HepG2 (cell line): ENCODE measurements around the gene SNX9. TPM values are rescaled to one million over a fixed set of nuclear protein-coding genes. Genes with fewer than 3 reads are reported as not detected.

Source experiments
- AFF4 ChIP-seq: sonication (generic); formaldehyde crosslinking; IDR thresholded peaks from 2 replicates; pipeline ENCODE4 v1.4.0; 2020; ENCODE audit warnings: missing genetic modification reagents
- AGO2 ChIP-seq: fragments of 200-400 bp; formaldehyde crosslinking; optimal IDR thresholded peaks from 2 replicates; pipeline ENCODE3; 2017; ENCODE audit warnings: mild to moderate bottlenecking, low read depth, low read length, moderate library complexity
- ARNT2 ChIP-seq: sonication (generic); formaldehyde crosslinking; IDR thresholded peaks from 2 replicates; pipeline ENCODE4 v1.8.0; 2022; ENCODE audit warnings: mild to moderate bottlenecking, low read depth, missing genetic modification reagents, moderate library complexity
- ATF2 ChIP-seq: sonication (generic); formaldehyde crosslinking; IDR thresholded peaks from 2 replicates; pipeline ENCODE4 v1.4.0; 2020; ENCODE audit warnings: missing genetic modification reagents
- BATF2 ChIP-seq: sonication (generic); formaldehyde crosslinking; IDR thresholded peaks from 2 replicates; pipeline ENCODE4 v1.8.0; 2022; ENCODE audit warnings: mild to moderate bottlenecking, missing genetic modification reagents, moderate library complexity
- FOXA1 ChIP-seq, 2 experiments: fragments of 450-650 bp in 1 of 2; sonication (generic) in 1 of 2; formaldehyde crosslinking in 1 of 2; IDR thresholded peaks; 2 replicates each; pipeline versions ENCODE4 v1.4.0 to v1.6.1; 2016 to 2020; ENCODE audit warnings: missing genetic modification reagents in 1 of 2
- JUNB ChIP-seq: sonication (generic); formaldehyde crosslinking; IDR thresholded peaks from 2 replicates; pipeline ENCODE4 v1.8.0; 2022; ENCODE audit warnings: missing genetic modification reagents, mild to moderate bottlenecking, borderline replicate concordance
- KLF6 ChIP-seq: IDR thresholded peaks from 2 replicates; pipeline ENCODE4 v1.8.0; 2016; ENCODE audit warnings: missing biosample characterization, missing genetic modification reagents
- SOX6 ChIP-seq, 2 experiments: fragments of 450-650 bp in 1 of 2; sonication (generic) in 1 of 2; formaldehyde crosslinking in 1 of 2; IDR thresholded peaks; 2 replicates each; pipeline versions ENCODE4 v1.4.0 to v1.6.1; 2017 to 2020; ENCODE audit warnings: antibody characterized with exemption in 1 of 2, mild to moderate bottlenecking in 1 of 2, missing genetic modification reagents in 1 of 2
- SRSF4 ChIP-seq: fragments of 200-400 bp; formaldehyde crosslinking; IDR thresholded peaks from one replicate; pipeline ENCODE4 v1.6.1; 2018; ENCODE audit warnings: mild to moderate bottlenecking, low read depth, low read length, moderate library complexity; ENCODE audit not compliant: poor library complexity, severe bottlenecking
- SRSF9 ChIP-seq: fragments of 200-400 bp; formaldehyde crosslinking; IDR thresholded peaks from 2 replicates; pipeline ENCODE4 v1.6.1; 2018; ENCODE audit warnings: borderline replicate concordance, mild to moderate bottlenecking, low read depth, low read length; ENCODE audit not compliant: insufficient read depth, poor library complexity, severe bottlenecking
- ZBED4 ChIP-seq: sonication (generic); formaldehyde crosslinking; IDR thresholded peaks from 2 replicates; pipeline ENCODE4 v1.4.0; 2020; ENCODE audit warnings: missing genetic modification reagents, borderline replicate concordance
- ZNF333 ChIP-seq: sonication (generic); formaldehyde crosslinking; IDR thresholded peaks from 2 replicates; pipeline ENCODE4 v1.4.0; 2020; ENCODE audit warnings: mild to moderate bottlenecking, missing genetic modification reagents, borderline replicate concordance
- ZNF562 ChIP-seq: sonication (generic); formaldehyde crosslinking; IDR thresholded peaks from 2 replicates; pipeline ENCODE4 v1.8.0; 2022; ENCODE audit warnings: missing genetic modification reagents, borderline replicate concordance
- ZNF670 ChIP-seq: sonication (generic); formaldehyde crosslinking; IDR thresholded peaks from 2 replicates; pipeline ENCODE4 v1.8.0; 2022; ENCODE audit warnings: mild to moderate bottlenecking, missing genetic modification reagents, borderline replicate concordance
- ZNF768 ChIP-seq: sonication (generic); formaldehyde crosslinking; IDR thresholded peaks from 2 replicates; pipeline ENCODE4 v1.4.0; 2020; ENCODE audit warnings: missing genetic modification reagents
- ZNF883 ChIP-seq: sonication (generic); formaldehyde crosslinking; IDR thresholded peaks from 2 replicates; pipeline ENCODE4 v1.5.1; 2020; ENCODE audit warnings: mild to moderate bottlenecking, missing genetic modification reagents; ENCODE audit errors: not compliant biosample characterization
- polyA plus RNA-seq, 8 experiments: library from polyadenylated mRNA; depleted of rRNA in 3 of 8; stranded (reverse) in 7 of 8; unstranded in 1 of 8; fragments of >200 nt; fragmentation: Illumina TruSeq in 4 of 8; extraction: Trizol in 4 of 8; gene quantifications; 2 replicates each; pipeline versions ENCODE4 v1.2.1 to v1.2.3, GENCODE V29; 2011 to 2016; ENCODE audit warnings: low read depth in 4 of 8, missing spikeins in 1 of 8, mixed read lengths in 1 of 8; ENCODE audit not compliant: insufficient read depth in 1 of 8
- total RNA-seq, 5 experiments: library from RNA; depleted of rRNA; stranded (reverse); fragments of >200 nt; fragmentation: Illumina TruSeq; extraction: Trizol; gene quantifications; 2 replicates each; pipeline ENCODE4 v1.2.3, GENCODE V29; 2016; ENCODE audit warnings: low read depth in 1 of 5

SNX9 gene
- total and polyA plus RNA-seq, 2 of the 13 experiments (the other 11 are each of a cell fraction or from before 2014, with no cell fraction given), result 21.9 to 36.0 TPM

- TF ChIP-seq ZNF670 (CRISPR knock-in tag) (peak; percentile 95), KLF6 (peak; percentile 84), BATF2 (CRISPR knock-in tag) (peak; percentile 68), ZNF768 (CRISPR knock-in tag) (peak; percentile 49), SRSF4 (no peak), ZBED4 (CRISPR knock-in tag) (peak; percentile 69; the same call in 1 of the 2 replicates), ZNF333 (no peak), JUNB (CRISPR knock-in tag) (peak; percentile 73; the same call in 1 of the 2 replicates), ATF2 (CRISPR knock-in tag) (no peak; the same call in none of the 2 replicates), ARNT2 (CRISPR knock-in tag) (peak; percentile 59; the same call in 1 of the 2 replicates), AGO2 (no peak), SRSF9 (no peak), SOX6 (IDR thresholded peaks at IDR 0.05) (no peak), SOX6 (CRISPR knock-in tag; IDR thresholded peaks at IDR 0.05) (peak; percentile 99), ZNF883 (CRISPR knock-in tag) (no peak), AFF4 (CRISPR knock-in tag) (0 out of 2 replicates have a peak, but pooled peaks have one; percentile 51), ZNF562 (CRISPR knock-in tag) (0 out of 2 replicates have a peak, but pooled peaks have one; percentile 45), FOXA1 (IDR thresholded peaks at IDR 0.05) (peak; percentile 93), FOXA1 (CRISPR knock-in tag; IDR thresholded peaks at IDR 0.05) (peak; percentile 99)
These were observed 162.5 kb downstream of the SNX9 start (continued) for GRCh38 chr6:157985378-157986155.
